Measurements from ENCODE around the gene TSC2.

The TSC2 gene

GRCh38 chr16:2043667-2044451 is 3.9 kb upstream of the TSC2 start:
- DNase-seq (ENCODE audit: low read depth): no peak

GRCh38 chr16:2044541-2044940 is 3.2 kb upstream of the TSC2 start:
- DNase-seq (ENCODE audit: low read depth): no peak

- DNase-seq (ENCODE audit: low read depth): no peak
Observed at GRCh38 chr16:2045965-2046892, 1.6 kb upstream of the TSC2 start.

- no peak for DNase-seq (ENCODE audit: low read depth)
Observed at GRCh38 chr16:2046893-2047329, 874 bp upstream of the TSC2 start.

GRCh38 chr16:2048116-2048543 is 345 bp downstream of the TSC2 start:
- DNase-seq (ENCODE audit: low read depth): no peak

- no peak for DNase-seq (ENCODE audit: low read depth)
Observed at GRCh38 chr16:2053211-2053610, 5.4 kb downstream of the TSC2 start.

- DNase-seq (ENCODE audit: low read depth): no peak
Observed at GRCh38 chr16:2053897-2054296, 6.1 kb downstream of the TSC2 start.

GRCh38 chr16:2054543-2055245 is 6.9 kb downstream of the TSC2 start:
- no peak for DNase-seq (ENCODE audit: low read depth)

GRCh38 chr16:2056077-2056476 is 8.3 kb downstream of the TSC2 start:
- no peak for DNase-seq (ENCODE audit: low read depth)

GRCh38 chr16:2056681-2057407 is 9.1 kb downstream of the TSC2 start:
- DNase-seq (ENCODE audit: low read depth): no peak

- no peak for DNase-seq (ENCODE audit: low read depth)
Observed at GRCh38 chr16:2057438-2057837, 9.7 kb downstream of the TSC2 start.

GRCh38 chr16:2058420-2058819 is 10.6 kb downstream of the TSC2 start:
- no peak for DNase-seq (ENCODE audit: low read depth)

- no peak for DNase-seq (ENCODE audit: low read depth)
Observed at GRCh38 chr16:2058872-2059271, 11.1 kb downstream of the TSC2 start.

- no peak for DNase-seq (ENCODE audit: low read depth)
Observed at GRCh38 chr16:2060346-2060745, 12.6 kb downstream of the TSC2 start.

- DNase-seq (ENCODE audit: low read depth): no peak
Observed at GRCh38 chr16:2061023-2061422, 13.2 kb downstream of the TSC2 start.

- DNase-seq (ENCODE audit: low read depth): no peak
Observed at GRCh38 chr16:2061526-2061925, 13.7 kb downstream of the TSC2 start.

- no peak for DNase-seq (ENCODE audit: low read depth)
Observed at GRCh38 chr16:2062801-2063200, 15.0 kb downstream of the TSC2 start.

GRCh38 chr16:2063861-2064260 is 16.1 kb downstream of the TSC2 start:
- DNase-seq (ENCODE audit: low read depth): no peak

GRCh38 chr16:2064368-2064945 is 16.7 kb downstream of the TSC2 start:
- no peak for DNase-seq (ENCODE audit: low read depth)

GRCh38 chr16:2066139-2066538 is 18.4 kb downstream of the TSC2 start:
- DNase-seq (ENCODE audit: low read depth): no peak

All from GM04503 (cell line).